Measurements from ENCODE around the gene PSMA7. TPM values are rescaled to one million over a fixed set of nuclear protein-coding genes. Genes with fewer than 3 reads are reported as not detected.

Gene PSMA7
- polyA plus RNA-seq, 1 donor from 2014 or later: 428 TPM

GRCh38 chr20:62089393-62089792 is 53.8 kb downstream of the PSMA7 start:
- H3K36me3 Mint-ChIP-seq: no peaks in the 10 kb centered on the region
- H3K4me1 Mint-ChIP-seq: no peaks in the 10 kb centered on the region
- no peak overlapping the region for H3K27ac Mint-ChIP-seq

GRCh38 chr20:62088258-62089127 is 54.7 kb downstream of the PSMA7 start:
- no peaks in the 10 kb centered on the region for H3K4me1 Mint-ChIP-seq
- H3K36me3 Mint-ChIP-seq: no peaks in the 10 kb centered on the region
- no peak overlapping the region for H3K4me3 Mint-ChIP-seq
- peaks cover 15% of the 10 kb centered on the region for H3K27me3 Mint-ChIP-seq
- peaks cover 0 to 6% (median 2%) of the 10 kb centered on the region in 3 donors for H3K9me3 Mint-ChIP-seq
- H3K27ac Mint-ChIP-seq: no peak overlapping the region

More at GRCh38 chr20:62089393-62089792, 53.8 kb downstream of the PSMA7 start:
- H3K4me3 Mint-ChIP-seq: no peak overlapping the region
- peaks cover 15% of the 10 kb centered on the region for H3K27me3 Mint-ChIP-seq
- H3K9me3 Mint-ChIP-seq: peaks cover 0 to 6% (median 2%) of the 10 kb centered on the region in 3 donors

GRCh38 chr20:62087632-62088031 is 55.6 kb downstream of the PSMA7 start:
- Mint-ChIP-seq H3K4me1 (no peaks in the 10 kb centered on the region), H3K4me3 (no peak overlapping the region), H3K27ac (no peak overlapping the region), H3K36me3 (no peaks in the 10 kb centered on the region), H3K9me3 (peaks cover 0 to 6% (median 1%) of the 10 kb centered on the region in 3 donors), H3K27me3 (peaks cover 13% of the 10 kb centered on the region)

GRCh38 chr20:62087227-62087626 is 56.0 kb downstream of the PSMA7 start:
- Mint-ChIP-seq H3K27ac (no peak overlapping the region), H3K4me1 (no peaks in the 10 kb centered on the region), H3K9me3 (peaks cover 0 to 5% (median 0%) of the 10 kb centered on the region in 3 donors), H3K27me3 (peaks cover 13% of the 10 kb centered on the region), H3K4me3 (no peak overlapping the region), H3K36me3 (no peaks in the 10 kb centered on the region)

Other genes with a start within 250 kb of the PSMA7 start
- 3.4 TPM for gene TAF4, start 77.5 kb downstream of the PSMA7 start, polyA plus RNA-seq
- 0.98 TPM for gene LSM14B, start 20.9 kb downstream of the PSMA7 start, polyA plus RNA-seq
- 1.4 TPM for gene SS18L1, start 375 bp upstream of the PSMA7 start, polyA plus RNA-seq
- gene MTG2, start 39.6 kb upstream of the PSMA7 start, polyA plus RNA-seq: 26.2 TPM
- gene HRH3, start 76.9 kb upstream of the PSMA7 start, polyA plus RNA-seq: not detected
- 25.6 TPM for gene OSBPL2, start 95.1 kb upstream of the PSMA7 start, polyA plus RNA-seq
- 149 TPM for gene ADRM1, start 159.6 kb upstream of the PSMA7 start, polyA plus RNA-seq
- gene LAMA5, start 223.9 kb upstream of the PSMA7 start, polyA plus RNA-seq: 10.1 TPM
- 3,148 TPM for gene RPS21, start 243.7 kb upstream of the PSMA7 start, polyA plus RNA-seq